Measurements from ENCODE around the gene DHX9.

DNA sequence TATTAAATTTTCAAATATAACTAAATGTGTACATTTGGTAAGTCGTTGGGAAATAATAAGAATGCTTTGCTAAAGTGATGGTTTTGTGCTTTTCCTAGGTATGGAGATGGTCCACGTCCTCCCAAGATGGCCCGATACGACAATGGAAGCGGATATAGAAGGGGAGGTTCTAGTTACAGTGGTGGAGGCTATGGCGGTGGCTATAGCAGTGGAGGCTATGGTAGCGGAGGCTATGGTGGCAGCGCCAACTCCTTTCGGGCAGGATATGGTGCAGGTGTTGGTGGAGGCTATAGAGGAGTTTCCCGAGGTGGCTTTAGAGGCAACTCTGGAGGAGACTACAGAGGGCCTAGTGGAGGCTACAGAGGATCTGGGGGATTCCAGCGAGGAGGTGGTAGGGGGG, 47.8 kb downstream of the DHX9 start:
- no peak for TF ChIP-seq EZH2 (IDR thresholded peaks at IDR 0.05; ENCODE audit: low read length, unreplicated experiment)
- TF ChIP-seq, protein P1, sequence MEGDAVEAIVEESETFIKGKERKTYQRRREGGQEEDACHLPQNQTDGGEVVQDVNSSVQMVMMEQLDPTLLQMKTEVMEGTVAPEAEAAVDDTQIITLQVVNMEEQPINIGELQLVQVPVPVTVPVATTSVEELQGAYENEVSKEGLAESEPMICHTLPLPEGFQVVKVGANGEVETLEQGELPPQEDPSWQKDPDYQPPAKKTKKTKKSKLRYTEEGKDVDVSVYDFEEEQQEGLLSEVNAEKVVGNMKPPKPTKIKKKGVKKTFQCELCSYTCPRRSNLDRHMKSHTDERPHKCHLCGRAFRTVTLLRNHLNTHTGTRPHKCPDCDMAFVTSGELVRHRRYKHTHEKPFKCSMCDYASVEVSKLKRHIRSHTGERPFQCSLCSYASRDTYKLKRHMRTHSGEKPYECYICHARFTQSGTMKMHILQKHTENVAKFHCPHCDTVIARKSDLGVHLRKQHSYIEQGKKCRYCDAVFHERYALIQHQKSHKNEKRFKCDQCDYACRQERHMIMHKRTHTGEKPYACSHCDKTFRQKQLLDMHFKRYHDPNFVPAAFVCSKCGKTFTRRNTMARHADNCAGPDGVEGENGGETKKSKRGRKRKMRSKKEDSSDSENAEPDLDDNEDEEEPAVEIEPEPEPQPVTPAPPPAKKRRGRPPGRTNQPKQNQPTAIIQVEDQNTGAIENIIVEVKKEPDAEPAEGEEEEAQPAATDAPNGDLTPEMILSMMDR (conservative IDR thresholded peaks at IDR 0.05; ENCODE audit: low read depth, low read length), result no peak

All from PC-3 (cell line).